ENCODE measurements around the gene NME3.

Gene NME3

DNA sequence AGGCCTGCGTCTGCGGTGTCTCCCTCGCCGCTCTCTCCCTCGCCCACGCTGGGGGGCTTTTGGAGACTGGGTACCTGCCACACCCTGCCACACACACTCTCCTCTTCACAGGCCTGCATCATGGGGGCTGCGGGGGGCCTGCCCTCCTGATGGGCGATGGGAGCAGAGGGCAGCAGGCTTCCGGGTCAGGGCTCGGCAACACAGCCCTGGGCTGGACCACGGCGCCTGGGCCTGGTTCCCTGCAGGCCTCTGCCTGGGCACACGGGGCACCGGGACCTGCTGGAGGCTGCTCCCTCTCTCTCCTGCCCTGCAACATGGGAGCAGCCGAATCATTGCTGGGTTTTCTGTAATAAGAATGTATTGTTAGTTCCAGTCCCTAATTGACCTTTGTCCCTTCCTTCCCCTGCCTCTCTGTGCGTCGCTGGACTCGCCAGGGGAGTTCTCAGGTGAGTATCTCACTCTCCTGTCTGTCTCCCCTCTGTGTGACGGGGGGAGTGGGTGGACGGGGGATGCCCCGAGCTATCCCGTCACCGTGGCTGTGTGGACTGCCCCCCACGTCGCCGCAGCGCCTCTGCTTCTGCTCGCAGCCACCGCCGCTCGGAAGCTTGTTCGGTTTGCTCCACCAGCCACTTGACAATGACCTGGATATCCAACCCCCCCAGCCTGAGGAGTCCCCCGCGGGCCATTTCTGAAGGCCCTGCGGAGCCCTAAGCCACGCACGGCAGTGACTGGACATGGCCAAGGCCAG, 13.5 kb downstream of the NME3 start:
- Mint-ChIP-seq H3K4me3 (no peak overlapping the region), H3K4me1 (peaks cover 6% of the 10 kb centered on the region), H3K9me3 (no peaks in the 10 kb centered on the region), H3K27me3 (ENCODE audit: low read depth, poor library complexity) (peaks cover 4% of the 10 kb centered on the region), H3K36me3 (ENCODE audit: low read depth) (peaks cover 19% of the 10 kb centered on the region), H3K27ac (no peak overlapping the region)
- TF ChIP-seq, protein P1, sequence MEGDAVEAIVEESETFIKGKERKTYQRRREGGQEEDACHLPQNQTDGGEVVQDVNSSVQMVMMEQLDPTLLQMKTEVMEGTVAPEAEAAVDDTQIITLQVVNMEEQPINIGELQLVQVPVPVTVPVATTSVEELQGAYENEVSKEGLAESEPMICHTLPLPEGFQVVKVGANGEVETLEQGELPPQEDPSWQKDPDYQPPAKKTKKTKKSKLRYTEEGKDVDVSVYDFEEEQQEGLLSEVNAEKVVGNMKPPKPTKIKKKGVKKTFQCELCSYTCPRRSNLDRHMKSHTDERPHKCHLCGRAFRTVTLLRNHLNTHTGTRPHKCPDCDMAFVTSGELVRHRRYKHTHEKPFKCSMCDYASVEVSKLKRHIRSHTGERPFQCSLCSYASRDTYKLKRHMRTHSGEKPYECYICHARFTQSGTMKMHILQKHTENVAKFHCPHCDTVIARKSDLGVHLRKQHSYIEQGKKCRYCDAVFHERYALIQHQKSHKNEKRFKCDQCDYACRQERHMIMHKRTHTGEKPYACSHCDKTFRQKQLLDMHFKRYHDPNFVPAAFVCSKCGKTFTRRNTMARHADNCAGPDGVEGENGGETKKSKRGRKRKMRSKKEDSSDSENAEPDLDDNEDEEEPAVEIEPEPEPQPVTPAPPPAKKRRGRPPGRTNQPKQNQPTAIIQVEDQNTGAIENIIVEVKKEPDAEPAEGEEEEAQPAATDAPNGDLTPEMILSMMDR (IDR thresholded peaks at IDR 0.05), result no peak
- DNase-seq, result no peak

GRCh38 chr16:1754204-1754603, 17.1 kb downstream of the NME3 start:
- Mint-ChIP-seq H3K4me1 (no peaks in the 10 kb centered on the region), H3K4me3 (no peak overlapping the region), H3K27me3 (ENCODE audit: low read depth, poor library complexity) (no peaks in the 10 kb centered on the region), H3K27ac (no peak overlapping the region), H3K9me3 (no peaks in the 10 kb centered on the region), H3K36me3 (ENCODE audit: low read depth) (peaks cover 20% of the 10 kb centered on the region)
- no peak for DNase-seq
- TF ChIP-seq, protein P1 (IDR thresholded peaks at IDR 0.05), result no peak

- no peak overlapping the region for H3K27ac Mint-ChIP-seq
- no peak for DNase-seq
Measured at GRCh38 chr16:1752853-1753252, 18.5 kb downstream of the NME3 start.

DNA sequence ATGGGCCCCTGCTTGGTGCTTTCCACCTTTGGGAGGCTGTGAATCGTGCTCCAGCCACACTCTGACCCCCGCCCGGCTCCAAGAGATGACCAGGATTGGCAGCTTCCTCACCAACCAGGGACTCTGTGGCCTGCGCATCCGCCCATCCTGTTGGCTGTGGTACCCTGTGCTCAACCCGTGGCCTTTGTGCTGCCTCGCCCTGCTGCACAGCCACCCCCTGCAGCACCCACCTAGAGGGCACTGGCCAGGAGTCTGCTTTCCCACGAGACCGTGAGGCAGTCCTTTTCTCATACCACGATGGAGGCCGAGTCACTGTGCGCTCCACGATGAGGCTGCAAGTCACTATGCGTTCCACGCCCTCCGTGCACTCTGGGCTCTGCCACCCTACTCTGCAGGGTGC, 19.4 kb downstream of the NME3 start:
- Mint-ChIP-seq H3K27ac (no peak overlapping the region), H3K4me3 (no peak overlapping the region), H3K9me3 (no peaks in the 10 kb centered on the region), H3K27me3 (ENCODE audit: low read depth, poor library complexity) (no peaks in the 10 kb centered on the region), H3K4me1 (no peaks in the 10 kb centered on the region), H3K36me3 (ENCODE audit: low read depth) (peaks cover 25% of the 10 kb centered on the region)
- no peak for DNase-seq
- TF ChIP-seq, protein P1 (IDR thresholded peaks at IDR 0.05), result no peak

More at GRCh38 chr16:1752853-1753252, 18.5 kb downstream of the NME3 start:
- Mint-ChIP-seq H3K36me3 (ENCODE audit: low read depth) (peaks cover 25% of the 10 kb centered on the region), H3K4me3 (no peak overlapping the region), H3K9me3 (no peaks in the 10 kb centered on the region), H3K4me1 (no peaks in the 10 kb centered on the region), H3K27me3 (ENCODE audit: low read depth, poor library complexity) (no peaks in the 10 kb centered on the region)
- TF ChIP-seq, protein P1 (IDR thresholded peaks at IDR 0.05), result no peak

DNA sequence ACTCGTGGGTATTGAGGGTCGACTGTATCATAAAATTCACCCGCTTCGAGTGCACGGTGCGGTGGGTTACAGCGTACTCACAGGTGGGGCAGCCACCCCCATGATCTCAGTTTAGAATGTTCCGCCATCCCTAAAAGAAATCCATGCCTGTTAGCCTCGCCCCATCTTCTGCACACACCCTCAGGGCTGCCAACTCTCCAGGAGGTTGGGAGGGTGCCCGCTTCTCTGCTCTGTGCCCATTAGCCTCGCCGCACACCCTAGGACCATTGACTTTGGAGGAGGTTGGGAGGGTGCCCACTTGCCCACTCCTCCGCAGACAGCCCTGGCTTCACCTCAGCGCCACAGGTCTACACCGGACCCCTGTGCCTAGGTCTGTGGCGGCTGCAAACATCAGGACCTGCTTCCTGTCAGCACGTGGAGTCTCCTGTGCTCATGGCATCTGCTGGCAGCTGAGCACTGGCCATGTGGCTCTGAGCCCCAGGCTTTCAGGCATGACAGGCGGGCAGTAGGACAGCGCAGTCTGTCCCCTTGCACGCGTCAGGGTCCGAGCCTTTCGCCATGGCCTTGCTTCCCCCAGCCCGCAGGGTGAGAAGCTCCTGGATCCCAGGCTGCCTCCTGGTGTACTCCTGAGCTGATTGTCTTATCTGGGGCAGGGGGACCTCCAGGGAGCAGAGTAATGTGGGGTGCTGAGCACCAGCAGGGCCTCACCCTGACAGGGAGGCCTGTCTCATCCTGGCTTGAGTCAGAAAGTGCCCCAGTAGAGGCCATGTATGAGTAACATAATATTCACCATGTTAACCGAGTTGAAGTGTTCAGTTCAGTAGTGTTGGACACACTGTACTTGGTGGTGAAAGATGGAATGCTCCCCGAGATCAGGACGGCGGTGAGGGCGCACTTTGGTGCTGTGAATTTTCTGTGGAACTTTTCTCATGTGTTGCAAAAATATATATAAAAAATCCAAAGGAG, 21.9 kb downstream of the NME3 start:
- Mint-ChIP-seq H3K27me3 (ENCODE audit: low read depth, poor library complexity) (no peaks in the 10 kb centered on the region), H3K4me1 (no peaks in the 10 kb centered on the region), H3K27ac (no peak overlapping the region), H3K36me3 (ENCODE audit: low read depth) (peaks cover 21% of the 10 kb centered on the region), H3K9me3 (no peaks in the 10 kb centered on the region), H3K4me3 (no peak overlapping the region)
- no peak for DNase-seq
- TF ChIP-seq, protein P1 (IDR thresholded peaks at IDR 0.05), result no peak

Data from nephron progenitor cell (in vitro differentiated cells).